ENCODE measurements around the gene HDAC9.

The HDAC9 gene

GRCh38 chr7:18894155-18894554 lies 398.6 kb downstream of the HDAC9 start:
- no peak for DNase-seq (ENCODE audit: low read depth in 2 of 2)

- no peak for DNase-seq (ENCODE audit: low read depth in 2 of 2)
These were observed 399.9 kb downstream of the HDAC9 start for GRCh38 chr7:18895456-18895855.

GRCh38 chr7:18896343-18896975 lies 400.9 kb downstream of the HDAC9 start:
- no peak for DNase-seq (ENCODE audit: low read depth in 2 of 2)

- no peak for DNase-seq (ENCODE audit: low read depth in 2 of 2)
These were observed 404.7 kb downstream of the HDAC9 start for GRCh38 chr7:18900236-18900635.

- no peak for DNase-seq (ENCODE audit: low read depth in 2 of 2)
These were observed 405.3 kb downstream of the HDAC9 start for GRCh38 chr7:18900803-18901202.

- no peak for DNase-seq (ENCODE audit: low read depth in 2 of 2)
These were observed 405.8 kb downstream of the HDAC9 start for GRCh38 chr7:18901351-18901750.

GRCh38 chr7:18901982-18902421 lies 406.5 kb downstream of the HDAC9 start:
- no peak for DNase-seq (ENCODE audit: low read depth in 2 of 2)

GRCh38 chr7:18902892-18903291 lies 407.3 kb downstream of the HDAC9 start:
- no peak for DNase-seq (ENCODE audit: low read depth in 2 of 2)

- no peak for DNase-seq (ENCODE audit: low read depth in 2 of 2)
These were observed 408.1 kb downstream of the HDAC9 start for GRCh38 chr7:18903695-18904094.

- DNase-seq (ENCODE audit: low read depth in 2 of 2), result no peak
These were observed 409.9 kb downstream of the HDAC9 start for GRCh38 chr7:18905316-18905943.

- DNase-seq (ENCODE audit: low read depth in 2 of 2), result no peak
These were observed 411.4 kb downstream of the HDAC9 start for GRCh38 chr7:18906901-18907300.

- DNase-seq (ENCODE audit: low read depth in 2 of 2), result no peak
These were observed 417.6 kb downstream of the HDAC9 start for GRCh38 chr7:18913106-18913505.

GRCh38 chr7:18916826-18917225 lies 421.3 kb downstream of the HDAC9 start:
- DNase-seq (ENCODE audit: low read depth in 2 of 2), result no peak

- no peak for DNase-seq (ENCODE audit: low read depth in 2 of 2)
These were observed 431.6 kb downstream of the HDAC9 start for GRCh38 chr7:18927134-18927533.

- no peak for DNase-seq (ENCODE audit: low read depth in 2 of 2)
These were observed 440.7 kb downstream of the HDAC9 start for GRCh38 chr7:18936265-18936664.

GRCh38 chr7:18939771-18940592 lies 444.4 kb downstream of the HDAC9 start:
- DNase-seq (ENCODE audit: low read depth in 2 of 2), result no peak

- DNase-seq (ENCODE audit: low read depth in 2 of 2), result no peak
These were observed 445.1 kb downstream of the HDAC9 start for GRCh38 chr7:18940593-18941134.

GRCh38 chr7:18941207-18941606 lies 445.7 kb downstream of the HDAC9 start:
- no peak for DNase-seq (ENCODE audit: low read depth in 2 of 2)

- DNase-seq (ENCODE audit: low read depth in 2 of 2), result no peak
These were observed 453.0 kb downstream of the HDAC9 start for GRCh38 chr7:18948521-18948920.

GRCh38 chr7:18952846-18953245 lies 457.3 kb downstream of the HDAC9 start:
- DNase-seq (ENCODE audit: low read depth in 2 of 2), result no peak

GRCh38 chr7:18958627-18959026 lies 463.1 kb downstream of the HDAC9 start:
- no peak for DNase-seq (ENCODE audit: low read depth in 2 of 2)

GRCh38 chr7:18960725-18961124 lies 465.2 kb downstream of the HDAC9 start:
- DNase-seq (ENCODE audit: low read depth in 2 of 2), result no peak

- DNase-seq (ENCODE audit: low read depth in 2 of 2), result no peak
These were observed 466.5 kb downstream of the HDAC9 start for GRCh38 chr7:18962031-18962430.

Data from stimulated activated CD4-positive, alpha-beta T cell treated with anti-CD3 and anti-CD28 coated beads, Interleukin-1b, Interleukin-23, amount 100 ng/mL, for 4 hours (primary cell).